ENCODE data around the gene SLC16A2. TPM values are rescaled to one million over a fixed set of nuclear protein-coding genes. Genes with fewer than 3 reads are reported as not detected.
A peak's percentile ranks its signal among the peaks of the same experiment; 100 is the strongest.

Gene SLC16A2
- 17.1 TPM for total RNA-seq

DNA sequence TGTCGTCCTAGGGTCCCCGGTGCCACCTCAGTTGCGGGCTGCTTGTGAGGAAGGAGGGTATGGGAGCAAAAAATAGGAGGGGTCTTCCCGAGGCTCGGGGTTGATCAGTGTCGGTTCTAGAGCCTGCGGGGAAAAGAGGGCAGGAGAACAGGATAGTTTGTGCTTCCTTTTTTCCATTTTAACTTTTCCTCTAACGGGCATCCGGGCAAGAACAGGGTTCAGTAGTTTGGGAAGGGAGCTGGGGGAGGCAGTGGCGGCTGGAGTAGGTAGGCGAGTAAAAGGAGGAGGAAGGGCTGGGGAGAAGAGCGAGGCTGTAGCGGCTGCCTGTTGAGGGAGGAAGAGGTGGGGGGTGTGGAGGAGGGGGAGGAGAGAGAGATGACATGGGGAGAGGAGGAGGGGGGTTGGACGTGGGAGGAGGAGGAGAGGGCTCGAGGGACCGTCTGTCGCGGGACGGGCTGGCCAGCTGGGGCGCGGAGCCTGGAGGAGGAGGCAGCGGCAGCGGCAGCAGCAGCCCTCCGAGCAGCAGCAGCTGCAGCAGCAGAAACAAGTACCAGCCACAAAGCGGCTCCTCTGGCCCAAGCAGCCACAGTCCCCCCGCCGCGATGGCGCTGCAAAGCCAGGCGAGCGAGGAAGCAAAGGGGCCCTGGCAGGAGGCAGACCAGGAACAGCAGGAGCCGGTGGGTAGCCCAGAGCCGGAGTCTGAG is at the start of gene SLC16A2:
Gene SLC16A2, plus strand, starts transcription at position 458 of the 704 bp plus-strand sequence. Its CDS starts 145 bp downstream, at position 603.
- DNase-seq, result peak; percentile 92

DNA sequence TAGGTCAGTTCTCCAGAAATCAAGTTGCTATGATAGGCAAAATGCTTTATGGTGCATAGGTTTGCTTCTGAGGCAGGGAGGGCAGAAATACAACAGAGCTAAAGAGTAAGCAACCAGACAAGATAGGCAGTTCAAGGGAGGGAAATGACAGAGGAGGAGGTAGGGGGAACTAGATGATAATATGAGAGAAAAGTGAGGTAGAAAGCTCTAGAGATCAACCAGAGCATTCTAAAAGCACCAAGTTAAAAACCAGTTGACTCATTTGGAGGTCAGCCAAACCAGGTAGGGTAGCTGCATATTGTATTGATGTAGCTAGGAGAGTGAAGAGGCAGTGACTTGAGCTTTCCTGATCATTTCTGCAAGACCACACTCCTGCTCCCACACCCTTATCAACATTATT is 49.0 kb upstream of the SLC16A2 start:
- DNase-seq, result no peak

DNA sequence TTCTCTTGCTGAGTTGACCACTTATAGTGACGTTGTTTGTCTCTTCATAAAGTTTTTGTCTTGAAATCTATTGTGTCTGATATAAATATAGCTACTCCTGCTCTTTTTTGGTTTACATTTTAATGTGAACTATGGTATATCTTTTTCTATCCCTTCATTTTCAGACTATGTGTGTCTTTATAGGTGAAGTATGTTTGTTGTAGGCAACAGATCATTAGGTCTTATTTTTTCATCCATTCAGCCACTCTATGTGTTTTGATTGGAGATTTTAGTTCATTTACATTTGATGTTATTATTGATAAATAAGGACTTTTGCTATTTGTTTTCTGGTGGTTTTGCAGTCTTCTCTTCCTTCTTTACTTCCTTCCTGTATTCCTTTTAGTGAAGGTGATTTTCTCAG is 44.0 kb upstream of the SLC16A2 start:
- no peak for DNase-seq

DNA sequence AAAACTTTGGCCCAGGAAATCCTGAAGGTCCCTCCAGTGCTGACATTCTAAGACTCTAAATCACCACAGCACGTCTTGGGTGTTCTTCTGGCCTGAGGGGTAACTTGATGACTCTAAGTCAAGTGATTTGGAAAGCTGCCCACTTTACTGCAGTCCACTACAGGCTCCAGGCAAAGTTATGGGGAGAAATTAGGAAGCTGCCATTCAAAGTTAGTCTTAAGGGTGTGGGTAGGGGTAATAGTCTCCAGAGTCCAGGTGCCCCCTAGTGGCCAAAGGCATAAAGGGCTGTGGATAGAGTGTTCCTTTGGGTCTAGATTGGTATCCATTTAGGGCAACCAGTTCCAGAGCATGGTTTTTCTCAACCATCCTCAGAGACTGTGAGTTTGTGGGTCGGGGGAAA is 38.7 kb upstream of the SLC16A2 start:
- peak; percentile 63 for DNase-seq

DNA sequence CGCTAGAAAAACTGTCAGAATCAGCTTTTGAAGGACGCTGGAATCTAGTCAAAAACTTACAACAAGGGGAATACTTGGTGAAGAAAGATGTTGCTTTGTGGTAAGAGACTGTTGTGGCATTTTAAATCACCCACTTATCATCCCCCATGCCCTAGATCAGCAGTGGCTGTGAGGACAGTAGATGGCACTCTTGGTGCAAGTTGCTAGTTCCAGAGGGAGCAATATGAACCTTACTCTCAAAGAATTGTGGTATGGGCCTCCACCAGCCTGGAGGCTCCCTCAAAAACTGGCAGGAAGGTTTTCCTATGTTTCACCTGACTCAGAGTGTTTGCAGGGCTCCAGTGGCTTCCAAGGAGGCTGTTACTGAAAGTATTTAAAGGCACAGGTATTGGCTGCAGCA is 37.7 kb upstream of the SLC16A2 start:
- peak; percentile 61 for DNase-seq

DNA sequence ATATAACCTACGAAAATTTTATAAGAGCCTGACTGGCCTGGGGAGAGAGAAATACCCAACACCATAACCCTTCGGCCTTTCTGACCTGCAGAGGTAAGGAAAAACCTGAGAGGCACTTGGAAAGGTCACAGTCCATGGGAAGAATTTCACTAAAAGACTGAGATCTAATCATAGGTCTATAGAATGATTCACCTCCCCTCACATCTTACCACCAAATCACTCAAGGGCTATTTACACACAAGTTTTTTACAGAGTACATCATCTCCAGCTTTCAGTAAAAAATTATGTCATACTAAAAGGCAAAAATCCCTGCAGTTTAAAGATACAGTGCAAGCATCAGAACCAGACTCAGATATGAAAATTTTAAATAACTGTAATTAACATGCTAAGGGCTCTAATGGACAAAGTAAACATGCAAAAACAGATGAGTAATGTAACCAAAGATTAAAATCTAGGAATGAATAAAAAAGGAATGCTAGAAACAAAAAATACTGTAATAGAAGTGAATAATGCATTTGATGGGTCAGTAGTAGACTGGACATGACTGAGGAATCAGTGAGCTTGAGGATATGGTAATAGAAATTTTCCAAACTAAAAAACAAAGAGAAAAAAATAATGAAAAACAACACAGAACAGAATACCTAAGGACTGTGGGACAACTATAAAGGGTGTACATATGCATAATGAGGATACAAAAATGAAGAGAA is 32.1 kb upstream of the SLC16A2 start:
- no peak for DNase-seq

DNA sequence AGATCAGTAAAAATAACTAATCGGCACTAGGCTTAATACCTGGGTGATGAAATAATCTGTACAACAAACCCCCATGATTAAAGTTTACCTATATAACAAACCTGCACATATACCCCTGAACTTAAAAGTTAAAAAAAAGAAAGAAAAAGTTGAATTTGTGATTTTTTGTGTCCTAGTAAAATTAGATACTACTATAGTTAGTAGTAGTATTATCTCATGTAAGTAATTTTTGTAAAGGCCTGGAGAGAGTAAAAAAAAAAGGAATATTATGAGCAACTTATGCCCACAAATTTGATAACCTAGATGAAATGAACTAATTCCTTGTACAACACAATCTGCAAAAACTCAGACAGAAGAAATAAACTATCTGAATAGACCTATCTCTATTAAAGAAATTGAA is 25.7 kb upstream of the SLC16A2 start:
- no peak for DNase-seq

DNA sequence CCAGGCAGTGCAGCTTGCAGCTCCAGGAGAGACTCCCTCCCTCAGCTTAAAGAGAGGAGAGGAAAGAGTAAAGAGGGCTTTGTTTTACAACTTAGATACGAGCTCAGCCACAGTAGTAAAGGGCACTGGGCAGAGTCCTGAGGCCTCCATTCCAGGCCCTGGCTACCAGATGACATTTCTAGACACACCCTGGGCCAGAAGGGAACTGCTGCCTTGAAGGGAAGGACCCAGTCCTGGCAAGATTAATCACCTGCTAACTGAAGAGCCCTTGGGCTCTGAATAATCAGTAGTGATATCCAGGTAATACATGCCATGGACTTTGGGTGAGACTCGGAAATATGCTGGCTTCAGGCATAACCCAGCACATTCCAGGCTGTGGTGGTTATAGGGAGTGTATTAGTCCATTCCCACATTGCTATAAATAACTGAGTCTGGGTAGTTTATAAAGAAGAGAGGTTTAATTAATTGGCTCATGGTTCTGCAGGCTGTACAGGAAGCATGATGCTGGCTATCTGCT is 15.3 kb upstream of the SLC16A2 start:
- no peak for DNase-seq

DNA sequence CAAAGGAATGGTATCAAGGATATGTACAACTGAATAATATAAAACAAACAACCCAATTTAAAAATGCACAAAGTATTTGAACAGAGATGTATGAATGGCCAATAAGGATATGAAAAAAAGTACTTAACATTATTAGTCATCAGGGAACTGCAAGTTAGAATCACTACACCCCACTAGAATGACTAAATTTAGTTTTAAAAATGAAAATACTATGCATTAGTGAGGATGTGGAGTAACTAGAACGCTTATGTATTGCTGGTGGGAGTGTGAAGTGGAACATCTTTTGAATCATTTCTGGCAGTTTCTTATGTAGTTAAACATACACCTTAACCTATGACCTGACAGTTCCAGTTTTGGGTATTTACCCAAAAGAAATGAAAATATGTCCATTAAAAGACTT is 13.0 kb upstream of the SLC16A2 start:
- no peak for DNase-seq

DNA sequence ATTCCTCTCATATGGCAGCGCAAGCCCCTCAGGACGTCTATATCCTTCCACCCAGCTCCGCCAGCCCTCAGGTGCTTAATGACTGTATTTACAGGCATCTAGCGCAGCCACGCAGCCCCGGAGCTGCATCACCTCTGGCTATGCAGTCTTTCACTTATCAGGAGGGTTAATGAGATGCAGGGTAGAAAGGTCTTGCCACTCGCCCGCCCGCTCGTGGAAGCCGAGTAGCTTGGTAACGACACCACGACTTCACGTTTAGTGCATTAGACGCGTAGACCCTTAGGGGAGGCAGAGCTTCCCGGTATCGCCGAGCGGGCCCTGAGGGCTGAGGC is 1.5 kb upstream of the SLC16A2 start:
- no peak for DNase-seq

DNA sequence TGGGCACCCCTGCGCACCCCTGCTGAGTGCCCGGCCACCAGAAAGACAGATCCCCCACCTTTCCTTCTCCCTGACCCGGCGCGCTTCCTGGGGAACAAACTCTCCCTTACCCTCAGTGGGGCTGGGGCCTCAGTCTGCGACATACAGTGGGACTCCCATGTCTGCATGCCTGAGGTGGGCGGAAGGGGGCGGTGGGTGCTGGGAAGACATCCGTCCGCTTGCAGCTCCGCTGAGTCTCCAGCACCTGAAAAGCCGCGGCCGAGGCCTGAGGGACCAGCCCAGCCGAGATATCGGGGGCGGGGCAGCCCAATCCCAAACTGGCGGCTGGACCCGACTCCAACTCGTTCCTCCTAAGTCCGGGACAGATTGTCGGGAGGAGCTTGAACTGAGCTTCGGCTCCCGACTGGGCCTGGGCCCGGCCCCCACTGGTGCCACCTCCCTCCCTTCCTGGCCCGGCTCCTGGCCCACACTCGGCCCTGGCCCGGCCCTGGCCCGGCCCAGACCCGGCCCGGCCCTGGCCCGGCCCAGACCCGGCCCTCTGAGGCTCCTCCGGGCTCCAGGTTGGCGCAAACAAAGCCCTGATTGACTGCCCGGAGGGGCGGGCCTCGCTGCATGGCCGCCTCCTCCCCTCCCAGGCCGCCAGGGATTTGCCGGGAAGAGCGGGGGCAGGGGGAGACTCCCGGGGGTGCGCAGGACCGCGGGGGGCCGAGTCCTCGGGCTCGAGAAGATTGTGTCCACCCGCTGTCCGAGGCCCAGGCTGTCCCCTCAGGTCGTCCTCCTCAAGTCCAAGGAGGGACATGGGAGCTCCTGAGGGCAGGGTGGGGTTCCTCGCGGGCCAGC is 877 bp upstream of the SLC16A2 start:
- DNase-seq, result peak; percentile 68

DNA sequence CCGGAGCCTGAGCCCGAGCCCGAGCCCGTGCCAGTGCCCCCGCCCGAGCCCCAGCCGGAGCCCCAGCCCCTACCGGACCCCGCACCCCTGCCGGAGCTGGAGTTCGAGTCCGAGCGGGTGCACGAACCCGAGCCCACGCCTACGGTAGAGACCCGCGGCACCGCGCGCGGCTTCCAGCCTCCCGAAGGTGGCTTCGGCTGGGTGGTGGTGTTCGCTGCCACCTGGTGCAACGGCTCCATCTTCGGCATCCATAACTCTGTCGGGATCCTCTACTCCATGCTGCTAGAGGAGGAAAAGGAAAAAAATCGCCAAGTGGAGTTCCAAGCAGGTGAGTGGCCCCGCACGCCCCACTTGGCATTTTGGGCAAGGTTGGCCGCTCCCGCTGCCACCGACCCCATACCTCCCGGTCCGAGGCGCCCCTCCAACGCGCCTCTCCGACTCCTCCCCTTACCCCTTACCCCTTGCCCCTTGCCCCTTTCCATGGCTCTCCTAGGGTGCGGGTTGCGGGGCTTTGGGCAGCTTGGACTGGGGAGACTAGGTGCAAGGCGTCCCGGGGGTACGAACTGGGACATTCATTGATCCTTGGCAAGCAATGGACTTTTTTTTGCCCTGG is 553 bp downstream of the SLC16A2 start:
- peak; percentile 19 for DNase-seq

DNA sequence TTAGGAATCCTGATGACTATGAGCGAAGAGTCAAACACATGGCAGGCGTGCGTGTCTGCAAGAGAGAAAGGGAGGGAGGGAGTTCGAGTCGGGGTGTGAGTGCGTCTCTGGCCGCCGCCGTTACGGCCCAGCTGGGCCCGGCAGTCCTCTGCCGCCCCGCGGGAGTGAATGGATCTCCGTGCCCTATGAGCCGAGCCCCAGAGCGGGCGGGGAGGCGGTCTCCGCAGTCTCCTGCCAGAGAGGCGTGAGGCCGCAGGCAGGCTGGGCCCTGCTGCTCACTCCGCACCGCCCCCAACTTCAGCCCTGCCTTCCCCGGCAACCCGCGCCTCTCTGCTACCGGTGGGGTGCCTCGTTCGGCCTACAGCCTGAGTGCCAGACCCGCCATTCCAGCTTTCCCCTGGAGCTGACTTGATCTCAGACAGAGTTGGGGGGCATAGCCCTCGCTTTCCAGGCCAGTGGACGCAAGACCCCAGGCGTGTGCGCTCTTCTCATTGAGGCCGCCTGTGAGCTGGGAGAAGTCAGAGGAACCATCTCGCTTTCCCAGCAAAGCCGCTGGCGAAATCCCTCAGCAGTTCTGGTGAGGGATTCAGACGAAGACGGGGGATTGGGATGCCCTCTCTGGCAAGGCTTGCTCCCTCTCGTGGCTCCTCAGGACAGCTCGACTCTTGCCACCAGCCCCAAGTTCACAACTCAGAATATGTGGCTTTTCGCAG is 1.4 kb downstream of the SLC16A2 start:
- DNase-seq, result peak; percentile 77

DNA sequence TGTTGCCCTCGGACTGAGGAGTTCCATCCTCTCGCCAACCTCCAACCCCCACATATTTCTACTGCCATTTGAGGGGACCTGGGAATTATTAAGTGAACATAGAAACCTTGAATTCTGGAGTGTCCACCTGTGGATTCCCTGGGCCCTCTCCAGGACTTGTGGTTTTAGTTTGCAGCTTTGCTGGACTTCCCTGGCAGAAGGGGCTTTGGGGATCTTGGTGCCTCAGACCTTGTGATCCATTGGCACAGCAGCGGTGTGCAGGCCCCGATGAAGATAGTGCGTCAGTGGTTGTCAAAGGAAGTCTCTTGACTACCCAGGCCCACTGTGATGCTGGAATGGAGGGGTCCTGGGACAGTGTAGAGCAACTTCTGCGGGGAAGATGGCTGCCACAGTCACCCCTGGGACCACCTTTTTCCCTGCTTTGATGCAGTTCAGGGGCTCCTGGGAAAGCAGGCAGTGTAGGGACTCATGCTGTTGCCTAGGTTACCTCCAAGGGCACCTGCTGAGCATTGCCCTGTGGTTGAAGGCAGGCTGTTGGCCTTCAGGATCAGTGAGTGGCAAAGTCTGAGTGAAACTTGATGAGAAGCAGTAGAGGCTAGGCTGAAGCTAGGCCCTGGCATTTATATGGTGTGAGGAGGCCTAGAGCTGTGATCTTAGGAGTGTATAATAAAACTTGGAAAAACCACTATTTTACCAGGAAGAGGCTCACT is 2.2 kb downstream of the SLC16A2 start:
- no peak for DNase-seq

DNA sequence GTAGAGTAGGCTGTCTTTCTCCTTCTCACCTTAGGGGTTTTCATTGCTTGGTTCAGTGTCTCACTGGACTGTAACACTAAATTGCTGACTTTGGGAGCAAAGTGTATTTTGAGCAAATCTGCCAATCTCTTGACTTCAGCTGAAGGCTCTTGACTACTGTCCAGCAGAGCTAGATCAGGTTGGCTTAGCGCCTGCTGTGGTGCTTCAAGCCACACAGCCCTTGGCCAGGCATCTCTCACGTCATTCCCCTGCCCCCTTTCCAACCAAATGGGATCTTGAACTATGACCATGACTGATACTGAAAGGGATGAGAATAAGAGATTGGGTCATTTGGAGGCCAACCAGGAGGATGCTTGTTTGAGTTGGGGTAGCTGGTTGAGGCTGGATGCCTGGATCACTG is 4.8 kb downstream of the SLC16A2 start:
- DNase-seq, result no peak

DNA sequence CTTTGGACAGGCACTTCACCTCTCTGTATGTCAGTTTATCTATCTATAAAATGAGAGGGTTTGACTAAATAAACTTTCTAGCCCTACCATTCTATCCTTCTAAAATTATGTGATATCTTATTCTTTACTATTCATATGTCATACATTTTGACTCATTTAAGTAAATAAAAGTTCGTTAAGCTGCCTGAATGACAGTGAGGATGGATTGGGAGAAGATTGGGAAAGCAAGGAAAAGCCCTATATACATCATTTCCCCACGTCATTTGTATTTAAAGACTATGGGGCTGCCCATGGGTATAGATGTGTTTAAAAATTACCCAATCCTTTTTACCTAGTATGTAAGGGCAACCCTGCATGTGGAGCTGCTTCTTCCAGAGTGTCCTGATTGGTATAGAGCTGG is 5.3 kb downstream of the SLC16A2 start:
- DNase-seq, result no peak

DNA sequence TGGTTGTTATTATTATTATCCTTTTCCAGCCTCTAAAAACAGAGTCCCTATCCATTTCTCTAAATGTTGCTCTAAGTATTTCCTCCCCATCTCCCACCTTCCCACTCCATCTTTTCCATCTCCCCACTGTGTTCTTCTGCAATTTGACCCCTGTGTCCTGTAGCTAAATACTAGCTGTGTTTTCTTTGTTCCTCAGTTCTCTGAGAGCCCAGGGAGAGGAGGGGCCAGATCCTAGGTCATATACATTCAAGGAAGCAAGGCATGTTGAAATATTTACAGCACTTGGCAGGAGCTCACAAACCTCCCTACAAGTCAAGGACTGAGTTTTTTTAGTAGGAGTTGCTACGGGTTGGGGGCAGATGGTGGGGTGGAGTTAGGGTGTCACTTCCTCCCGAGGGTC is 10.5 kb downstream of the SLC16A2 start:
- no peak for DNase-seq

DNA sequence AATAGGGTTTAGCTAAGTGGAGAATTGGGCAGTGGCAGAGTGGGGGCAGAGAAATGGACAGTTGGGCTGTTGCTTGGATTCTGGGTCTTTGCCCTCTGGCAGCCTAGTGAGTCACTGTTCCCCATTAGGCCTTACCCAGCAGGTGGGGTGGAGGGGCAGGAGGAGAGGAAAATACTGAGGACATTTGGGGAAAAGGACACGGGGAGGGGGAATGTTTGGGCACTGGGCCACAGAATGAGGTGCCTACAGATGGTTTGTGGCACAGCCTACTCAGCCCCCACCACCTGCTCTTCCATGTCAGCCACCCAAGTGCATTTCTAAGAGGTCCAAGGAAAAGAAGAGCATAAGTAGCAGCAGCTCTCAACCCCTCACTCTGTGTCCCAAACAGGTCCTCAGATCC is 13.0 kb downstream of the SLC16A2 start:
- DNase-seq, result peak; percentile 59

DNA sequence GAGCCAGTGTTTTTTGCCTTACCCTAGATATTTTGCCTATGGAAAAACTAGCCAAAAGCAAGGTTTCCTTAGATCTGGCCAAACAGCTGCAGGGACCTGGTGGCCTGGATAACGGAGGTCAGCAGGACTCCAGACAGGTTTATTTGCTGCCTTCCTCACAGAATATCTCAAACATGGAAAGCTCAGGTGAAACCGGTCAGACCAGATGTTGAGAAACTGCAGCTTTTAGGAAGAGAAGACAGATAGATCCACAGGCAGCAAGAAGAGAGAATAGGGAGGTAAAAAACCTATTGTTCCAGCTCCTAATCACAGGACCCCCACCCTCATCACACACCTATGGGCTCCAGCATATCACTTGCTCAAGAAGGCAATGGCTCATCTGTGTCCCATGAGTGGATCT is 16.2 kb downstream of the SLC16A2 start:
- no peak for DNase-seq

DNA sequence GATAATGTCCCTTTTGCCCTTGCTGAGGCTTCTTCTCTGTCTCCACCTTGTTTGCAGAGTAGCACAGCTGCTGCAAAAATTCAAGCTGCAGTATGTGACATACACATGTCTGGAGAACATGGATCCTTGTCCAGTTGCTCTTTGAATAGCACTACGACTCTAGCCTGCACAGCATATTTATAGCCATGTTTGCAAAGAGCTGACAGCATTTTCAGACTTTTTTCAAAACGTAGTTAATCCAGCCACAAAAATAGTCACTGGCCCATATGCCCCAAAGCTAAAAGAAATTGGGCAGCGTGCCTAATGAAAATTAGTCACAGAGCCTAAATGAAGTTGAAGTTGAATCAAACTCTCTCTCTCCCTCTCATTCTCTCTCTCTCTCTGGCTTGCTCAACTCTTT is 17.5 kb downstream of the SLC16A2 start:
- peak; percentile 61 for DNase-seq

DNA sequence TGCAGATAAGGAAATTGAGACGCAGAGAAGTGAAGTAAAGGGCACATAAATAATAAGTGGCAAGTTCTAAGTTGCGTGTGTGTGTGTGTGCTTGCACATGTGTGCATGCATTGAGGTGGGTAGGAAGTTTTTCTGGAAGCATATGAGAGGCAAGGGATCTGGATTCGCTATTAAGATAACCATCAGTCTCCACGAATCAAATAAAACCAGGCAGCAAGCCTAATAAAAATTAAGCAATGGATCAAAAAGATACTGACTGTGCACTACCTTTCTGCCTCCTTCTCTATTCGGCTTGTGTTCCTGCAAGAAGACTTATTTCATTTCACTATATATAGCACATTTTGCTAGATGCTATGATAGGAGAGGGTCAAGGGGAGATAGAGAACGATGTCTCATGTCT is 23.8 kb downstream of the SLC16A2 start:
- DNase-seq, result no peak
